Retinal pigment epithelial cell (primary cell): Measurements from ENCODE around the gene MTRF1L.
"Not testable (repeated sequence)": the region's sequence is repeated elsewhere in the genome, so short reads cannot be mapped to it uniquely, and the experiment has no call there.

Experiments used
- DNase-seq: peaks from one replicate; pipeline ENCODE4 v3.0.0-alpha.2; 2010; ENCODE audit warnings: low read depth
- H3K4me3 ChIP-seq: 2 replicates; pipeline ENCODE4 v1.5.1; 2011; ENCODE audit warnings: mild to moderate bottlenecking, low read length, control low read depth, moderate library complexity
- CTCF ChIP-seq: conservative IDR thresholded peaks from 2 replicates; pipeline ENCODE4 v1.5.1; 2011; ENCODE audit warnings: low read depth, low read length, control low read depth, inconsistent platforms

The MTRF1L gene

GRCh38 chr6:152979116-152979515, 23.4 kb downstream of the MTRF1L start:
- no peak for DNase-seq
- H3K4me3 ChIP-seq: no peak overlapping the region
- TF ChIP-seq CTCF: no peak

GRCh38 chr6:152978058-152978457, 24.5 kb downstream of the MTRF1L start:
- TF ChIP-seq CTCF: no peak
- H3K4me3 ChIP-seq: no peak overlapping the region
- DNase-seq: no peak

GRCh38 chr6:152977556-152977955, 25.0 kb downstream of the MTRF1L start:
- no peak for DNase-seq
- H3K4me3 ChIP-seq: no peak overlapping the region
- no peak for TF ChIP-seq CTCF

- no peak for DNase-seq
- no peak overlapping the region for H3K4me3 ChIP-seq
- no peak for TF ChIP-seq CTCF
Observed at GRCh38 chr6:152976749-152977148, 25.8 kb downstream of the MTRF1L start.

DNA sequence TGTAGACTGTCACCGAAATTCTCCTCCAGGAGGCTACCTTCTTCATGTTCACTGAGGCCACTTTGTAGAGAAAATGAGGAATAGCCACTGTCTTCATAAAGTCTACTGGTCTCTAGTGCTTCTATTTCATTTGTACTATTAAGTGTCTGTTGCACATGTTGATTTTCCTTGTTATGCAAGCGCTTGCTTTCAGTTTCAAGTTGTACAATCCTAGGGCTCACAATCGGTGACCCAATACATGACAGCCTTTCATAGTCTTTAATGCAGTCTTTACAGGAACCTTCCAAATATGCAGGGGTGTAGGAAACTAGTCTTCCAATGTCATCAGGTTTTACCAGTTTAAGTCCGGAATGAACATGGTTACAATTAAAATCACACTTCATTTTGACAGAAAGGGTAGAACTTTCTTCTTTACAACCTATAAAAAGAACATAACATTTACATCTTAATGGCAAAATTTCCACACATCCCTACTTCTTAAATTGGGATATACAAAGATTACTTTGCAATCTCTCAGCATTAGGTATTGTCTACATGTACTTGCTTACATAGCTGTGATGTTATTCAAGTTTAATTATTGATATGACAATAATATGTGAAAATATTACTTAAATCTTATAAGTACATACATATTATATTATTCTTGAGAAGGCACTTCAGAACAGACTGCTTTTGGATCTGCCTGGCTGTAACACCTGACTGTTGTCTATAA, 27.1 kb downstream of the MTRF1L start:
- TF ChIP-seq CTCF: no peak
- H3K4me3 ChIP-seq: no peak overlapping the region
- no peak for DNase-seq

DNA sequence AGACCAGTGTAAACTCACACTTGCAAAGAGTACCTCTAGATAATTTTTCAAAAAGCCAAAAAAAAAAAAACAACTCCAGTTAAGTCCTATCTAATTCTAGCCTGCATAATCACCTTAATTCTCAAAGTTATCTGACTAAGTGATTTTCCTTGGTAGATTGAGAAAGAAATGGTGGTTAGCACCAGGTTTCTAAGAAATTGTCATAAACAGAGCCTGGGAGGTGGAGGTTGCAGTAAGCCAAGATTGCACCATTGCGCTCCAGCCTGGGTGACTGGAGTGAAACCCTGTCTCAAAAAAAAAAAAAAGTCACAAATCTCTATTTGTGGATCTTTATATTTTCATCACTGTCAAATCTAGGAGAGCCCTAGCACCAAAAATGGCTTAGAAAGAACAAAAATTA, 28.6 kb downstream of the MTRF1L start:
- H3K4me3 ChIP-seq: no peak overlapping the region
- no peak for TF ChIP-seq CTCF
- no peak for DNase-seq

DNA sequence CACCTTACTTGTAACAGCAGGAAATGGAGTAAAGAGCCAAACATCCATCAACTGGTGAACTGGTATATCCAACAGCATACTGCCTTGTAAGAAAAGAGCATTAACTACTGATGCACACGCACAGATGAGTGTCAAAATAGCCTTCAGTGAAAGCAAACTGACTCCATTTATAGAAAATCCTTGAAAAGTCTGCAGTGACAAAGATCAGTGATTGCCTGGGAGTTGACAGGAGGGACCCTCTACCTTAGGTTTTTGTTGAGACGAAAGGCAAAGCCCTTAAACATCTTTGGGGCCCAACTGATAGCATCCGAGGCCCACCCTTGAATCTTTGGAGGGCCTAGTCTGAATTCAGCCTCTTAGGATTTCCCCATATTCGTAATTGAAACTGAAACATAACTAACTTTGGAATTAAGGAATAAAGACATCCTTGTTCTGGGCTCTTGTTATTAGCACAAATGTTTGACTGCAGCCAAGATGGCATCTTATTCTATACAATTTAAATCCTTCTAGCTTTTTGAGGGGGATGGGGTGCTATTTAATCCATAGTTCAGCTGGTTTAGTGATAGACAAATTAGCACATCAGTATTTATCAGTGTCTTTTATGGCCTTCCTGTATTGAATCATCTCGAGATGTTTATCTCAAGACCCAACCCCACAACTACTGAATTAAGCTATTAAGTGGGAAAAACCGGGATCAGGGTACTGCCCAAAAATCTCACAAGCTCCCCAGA, 32.7 kb downstream of the MTRF1L start:
- H3K4me3 ChIP-seq: no peak overlapping the region
- DNase-seq: no peak
- no peak for TF ChIP-seq CTCF

DNA sequence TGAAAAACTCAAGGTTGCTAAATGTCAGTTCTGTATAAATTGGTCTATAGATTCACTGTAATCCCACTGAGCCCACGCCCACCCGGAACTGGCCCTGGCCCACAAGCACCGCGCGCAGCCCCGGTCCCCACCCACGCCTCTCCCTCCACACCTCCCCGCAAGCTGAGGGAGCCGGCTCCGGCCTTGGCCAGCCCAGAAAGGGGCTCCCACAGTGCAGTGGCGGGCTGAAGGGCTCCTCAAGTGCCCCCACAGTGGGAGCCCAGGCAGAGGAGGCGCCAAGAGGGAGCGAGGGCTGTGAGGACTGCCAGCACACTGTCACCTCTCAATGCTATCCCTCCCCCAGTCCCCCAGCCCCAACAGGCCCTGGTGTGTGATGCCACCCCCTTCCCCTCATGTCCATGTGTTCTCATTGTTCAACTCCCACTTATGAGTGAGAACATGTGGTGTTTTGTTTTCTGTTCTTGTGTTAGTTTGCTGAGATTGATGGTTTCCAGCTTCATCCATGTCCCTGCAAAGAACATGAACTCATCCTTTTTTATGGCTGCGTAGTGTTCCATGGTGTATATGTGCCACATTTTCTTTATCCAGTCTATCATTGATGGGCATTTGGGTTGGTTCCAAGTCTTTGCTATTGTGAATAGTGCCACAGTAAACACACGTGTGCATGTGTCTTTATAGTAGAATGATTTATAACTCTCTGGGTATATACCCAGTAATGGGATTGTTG, 36.2 kb downstream of the MTRF1L start:
- DNase-seq, H3K4me3 ChIP-seq: not testable (repeated sequence)
